HFF-Myc (cell line): Measurements from ENCODE around the gene PEX11B.
A peak's percentile ranks its signal among the peaks of the same experiment; 100 is the strongest.

ENCODE experiments used
- DNase-seq: peaks from one replicate; pipeline ENCODE4 v3.0.0-alpha.2; 2011; ENCODE audit warnings: low read depth; ENCODE audit errors: extremely low read depth
- H3K4me3 ChIP-seq: replicated peaks from 2 replicates; pipeline ENCODE4 v1.5.1; 2011; ENCODE audit warnings: low read depth, mild to moderate bottlenecking, control low read depth, low read length
- TF ChIP-seq, protein P1 (sequence below): IDR thresholded peaks from 2 replicates; pipeline ENCODE4 v1.5.1; 2012; ENCODE audit warnings: mild to moderate bottlenecking, low read depth, low read length, control low read depth; ENCODE audit errors: missing control alignments

The PEX11B gene, protein sequence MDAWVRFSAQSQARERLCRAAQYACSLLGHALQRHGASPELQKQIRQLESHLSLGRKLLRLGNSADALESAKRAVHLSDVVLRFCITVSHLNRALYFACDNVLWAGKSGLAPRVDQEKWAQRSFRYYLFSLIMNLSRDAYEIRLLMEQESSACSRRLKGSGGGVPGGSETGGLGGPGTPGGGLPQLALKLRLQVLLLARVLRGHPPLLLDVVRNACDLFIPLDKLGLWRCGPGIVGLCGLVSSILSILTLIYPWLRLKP

DNA sequence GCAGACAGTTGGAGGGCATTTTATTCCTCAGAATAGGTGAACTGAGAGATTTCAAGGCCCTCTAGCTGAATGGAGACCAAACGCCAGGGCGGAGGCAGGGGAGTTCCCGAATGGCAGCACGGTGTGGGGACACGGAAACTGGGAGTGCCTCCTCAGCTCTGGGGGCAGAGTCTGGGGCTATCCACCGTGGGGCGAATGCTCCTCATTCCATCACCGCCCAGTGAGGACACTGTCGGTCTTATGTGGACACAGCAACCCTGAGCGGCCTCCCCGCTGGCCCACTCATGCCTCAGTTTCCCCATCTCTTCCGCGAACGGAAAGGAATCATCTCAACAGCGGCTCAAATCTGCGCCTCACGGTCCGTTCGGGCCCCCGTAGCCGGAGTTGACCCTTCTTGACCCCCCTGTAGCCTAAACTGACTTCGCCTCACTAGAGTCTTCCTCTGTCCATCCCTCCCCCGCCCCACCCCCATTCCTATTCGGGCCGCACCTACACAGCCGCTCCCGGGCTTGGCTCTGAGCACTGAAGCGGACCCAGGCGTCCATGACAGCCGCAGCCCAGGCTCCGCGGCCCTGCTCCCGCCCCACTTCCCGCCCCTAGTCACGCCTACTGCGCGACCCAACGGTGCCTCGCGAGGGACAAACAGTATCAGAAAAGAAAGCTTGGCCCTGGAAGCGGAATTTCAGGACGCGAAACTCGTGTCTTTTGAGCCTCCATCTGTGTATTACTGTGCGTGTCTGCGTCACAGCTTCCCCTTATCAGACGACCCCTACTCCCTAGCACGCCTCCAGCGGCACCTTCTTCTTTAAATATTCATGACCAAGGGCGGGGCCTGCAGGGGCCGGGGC is at the start of gene PEX11B:
Gene PEX11B, minus strand, starts transcription at position 574 of the 848 bp plus-strand sequence. Its CDS starts 29 bp downstream, at position 545.
- H3K4me3 ChIP-seq: peak within 1 kb of the TSS; percentile 60
- DNase-seq: peak; percentile 63
- TF ChIP-seq, protein P1, sequence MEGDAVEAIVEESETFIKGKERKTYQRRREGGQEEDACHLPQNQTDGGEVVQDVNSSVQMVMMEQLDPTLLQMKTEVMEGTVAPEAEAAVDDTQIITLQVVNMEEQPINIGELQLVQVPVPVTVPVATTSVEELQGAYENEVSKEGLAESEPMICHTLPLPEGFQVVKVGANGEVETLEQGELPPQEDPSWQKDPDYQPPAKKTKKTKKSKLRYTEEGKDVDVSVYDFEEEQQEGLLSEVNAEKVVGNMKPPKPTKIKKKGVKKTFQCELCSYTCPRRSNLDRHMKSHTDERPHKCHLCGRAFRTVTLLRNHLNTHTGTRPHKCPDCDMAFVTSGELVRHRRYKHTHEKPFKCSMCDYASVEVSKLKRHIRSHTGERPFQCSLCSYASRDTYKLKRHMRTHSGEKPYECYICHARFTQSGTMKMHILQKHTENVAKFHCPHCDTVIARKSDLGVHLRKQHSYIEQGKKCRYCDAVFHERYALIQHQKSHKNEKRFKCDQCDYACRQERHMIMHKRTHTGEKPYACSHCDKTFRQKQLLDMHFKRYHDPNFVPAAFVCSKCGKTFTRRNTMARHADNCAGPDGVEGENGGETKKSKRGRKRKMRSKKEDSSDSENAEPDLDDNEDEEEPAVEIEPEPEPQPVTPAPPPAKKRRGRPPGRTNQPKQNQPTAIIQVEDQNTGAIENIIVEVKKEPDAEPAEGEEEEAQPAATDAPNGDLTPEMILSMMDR: no peak

DNA sequence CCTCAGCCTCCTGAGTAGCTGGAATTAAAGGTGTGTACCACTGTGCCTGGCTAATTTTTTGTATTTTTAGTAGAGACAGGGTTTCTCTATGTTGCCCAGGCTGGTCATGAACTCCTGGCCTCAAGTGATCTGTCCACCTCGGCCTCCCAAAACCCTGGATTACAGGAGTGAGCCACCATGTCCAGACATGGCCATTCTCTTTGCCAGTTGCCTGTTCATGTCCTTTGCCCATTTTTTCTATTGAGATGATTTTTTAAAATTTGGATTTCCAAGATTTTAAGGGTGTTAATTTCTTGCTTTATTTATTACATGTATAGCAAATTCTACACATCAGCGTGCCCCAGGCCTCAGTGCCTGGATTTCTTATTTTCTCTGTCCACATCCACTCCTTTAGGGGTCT is 48.8 kb upstream of the PEX11B start:
- DNase-seq: no peak
- TF ChIP-seq, protein P1: no peak
- H3K4me3 ChIP-seq: no peak overlapping the region

DNA sequence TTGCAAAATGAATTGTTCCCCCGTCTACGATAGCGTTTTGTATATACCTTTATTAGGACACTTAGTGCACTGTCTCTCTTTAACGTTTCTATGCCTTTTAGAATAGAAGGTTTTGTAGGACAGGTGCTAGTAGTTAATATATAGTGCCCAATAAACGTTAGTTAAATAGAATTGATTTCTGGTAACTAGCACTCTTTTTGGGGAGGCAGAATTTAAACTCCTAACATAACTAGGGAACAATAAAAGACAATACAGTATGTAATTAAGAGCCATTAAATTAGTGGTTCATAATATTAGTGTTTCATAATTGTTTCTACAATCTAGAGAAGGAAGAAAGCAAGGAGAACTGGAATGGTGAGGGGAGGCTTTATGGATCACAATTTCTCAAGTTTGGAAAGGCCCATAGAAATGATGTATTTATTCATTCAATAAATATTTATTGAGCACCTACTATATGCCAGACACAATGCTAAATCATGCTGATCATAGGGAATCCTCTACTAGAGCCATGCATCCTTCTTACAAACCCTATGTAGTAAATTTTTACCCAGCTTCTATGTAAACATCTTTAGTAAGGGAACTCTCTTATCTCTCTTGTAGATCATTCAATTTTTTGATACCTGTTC is 46.7 kb upstream of the PEX11B start:
- TF ChIP-seq, protein P1: no peak
- H3K4me3 ChIP-seq: peak overlapping the region; percentile 80
- DNase-seq: no peak

DNA sequence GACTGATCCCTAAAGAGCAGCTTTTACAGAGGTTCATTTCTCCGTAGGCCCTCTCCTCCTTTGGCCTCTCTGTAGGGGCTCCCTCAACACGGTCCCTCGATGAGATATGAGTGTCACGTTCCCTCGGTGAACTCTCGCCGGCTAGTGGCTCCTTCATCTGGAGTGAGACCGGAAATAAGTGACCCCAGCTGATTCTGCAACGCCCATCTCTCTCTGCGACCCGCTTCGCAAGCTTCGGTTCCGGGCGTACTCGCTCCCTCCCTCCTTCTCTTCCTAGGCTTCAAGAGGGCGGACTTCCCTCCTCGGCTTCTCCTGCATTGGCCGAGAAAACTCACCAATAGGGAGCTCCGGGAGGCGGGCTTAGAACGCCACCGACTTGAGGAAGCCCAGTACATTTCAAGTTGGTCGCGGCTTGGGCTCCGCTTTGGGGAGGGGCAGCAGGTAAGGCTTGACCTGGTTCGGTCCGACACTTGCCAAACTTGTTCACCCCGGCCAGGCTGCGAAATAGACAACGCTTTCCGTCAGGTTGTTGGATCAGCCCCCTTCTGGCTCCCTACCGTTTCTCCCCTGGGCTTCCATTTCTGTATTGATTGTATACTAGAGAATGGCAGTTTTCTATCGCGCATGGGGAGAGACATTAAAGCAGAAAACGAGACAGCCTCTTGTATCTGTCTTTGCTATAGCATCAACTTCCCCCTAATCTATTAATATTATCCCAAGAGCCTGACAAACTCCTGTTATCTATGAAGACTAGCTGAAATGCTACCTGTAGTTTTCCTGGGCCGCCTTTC is 46.0 kb upstream of the PEX11B start, which contains the start of the genes ANKRD34A and POLR3GL:
Gene ANKRD34A, minus strand, starts transcription at position 248 of the 791 bp plus-strand sequence. CDS start 2,816 bp downstream, outside the sequence.
Gene POLR3GL, plus strand, starts transcription at position 363 of the 791 bp plus-strand sequence. CDS start 10,176 bp downstream, outside the sequence.
- DNase-seq: peak; percentile 80
- TF ChIP-seq, protein P1: no peak
- H3K4me3 ChIP-seq: peak within 1 kb of the TSS; percentile 80

DNA sequence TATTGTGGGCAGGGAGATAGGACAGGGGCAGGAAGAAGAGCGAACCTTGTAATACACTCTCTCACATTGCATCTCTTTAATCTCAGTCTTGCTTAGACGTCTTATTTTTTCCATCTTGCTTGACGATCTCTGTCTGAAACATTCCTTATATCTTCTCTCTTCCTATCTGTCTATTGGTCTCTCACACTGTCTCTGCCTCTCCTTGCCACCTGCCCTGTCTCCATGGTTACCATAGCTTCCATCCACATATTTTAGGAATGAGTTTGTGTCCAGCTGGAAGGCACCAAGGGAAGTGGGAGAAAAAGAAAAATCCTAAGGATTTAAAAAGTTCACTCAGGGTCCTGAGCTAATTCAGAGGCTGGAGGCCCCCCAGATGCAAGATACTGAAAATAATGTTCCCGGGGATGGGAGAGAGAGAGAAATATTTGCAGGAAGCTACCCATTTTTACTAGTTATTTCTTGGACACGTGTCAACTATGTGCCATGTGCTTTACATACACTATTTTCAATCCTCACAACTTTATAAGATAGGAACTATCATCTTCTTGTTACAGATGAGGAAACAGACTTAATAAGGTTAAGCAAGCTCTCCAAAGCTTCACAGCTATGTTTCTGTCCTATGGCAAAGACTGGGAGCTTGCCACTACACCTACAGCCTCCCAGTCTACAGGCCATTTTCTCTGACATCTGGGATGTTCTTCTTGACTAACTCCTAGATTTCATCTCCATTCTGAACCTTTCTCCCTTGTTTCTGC is 44.9 kb upstream of the PEX11B start:
- no peak for DNase-seq
- peak overlapping the region; percentile 80 for H3K4me3 ChIP-seq
- TF ChIP-seq, protein P1: no peak
